Measurements from ENCODE around the gene TMEM132E.

TMEM132E gene

GRCh38 chr17:34530918-34531317 is 48.5 kb upstream of the TMEM132E start (continued):
- no peak for TF ChIP-seq ZNF398 (tag by site-specific recombination; IDR thresholded peaks at IDR 0.05)
- no peak for TF ChIP-seq ZNF302 (tag by site-specific recombination; IDR thresholded peaks at IDR 0.05; ENCODE audit: low read depth)
- no peak for TF ChIP-seq ZBTB8A (tag by site-specific recombination; IDR thresholded peaks at IDR 0.05)
- TF ChIP-seq REPIN1 (tag by site-specific recombination; IDR thresholded peaks at IDR 0.05; ENCODE audit: low read depth), result no peak

- Histone ChIP-seq H3K4me3 (ENCODE audit: low read depth, low read length) (no peak overlapping the region), H3K27ac (ENCODE audit: extremely low read depth, low read depth, low read length) (no peak overlapping the region), H3K4me1 (ENCODE audit: control insufficient read depth, insufficient read depth, low read length) (no peaks in the 10 kb centered on the region), H3K9me3 (ENCODE audit: control insufficient read depth, insufficient read depth, low read depth, low read length) (no peaks in the 10 kb centered on the region), H3K36me3 (ENCODE audit: control insufficient read depth in 2 of 2, insufficient read depth in 1 of 2, low read length in 2 of 2) (no peaks in the 10 kb centered on the region)
- CTCF ChIA-PET, result interaction anchor here (0.7 to 2.8 kb wide), 2 partner anchors 10 to 340 kb away, joined by 4 to 17 read pairs; no protein-coding TSS in a partner anchor
- POLR2A ChIA-PET, result no interaction called here
- TF ChIP-seq ZNF677 (tag by site-specific recombination; IDR thresholded peaks at IDR 0.05), result no peak
- TF ChIP-seq ZNF830 (tag by site-specific recombination; IDR thresholded peaks at IDR 0.05; ENCODE audit: low read depth), result no peak
- TF ChIP-seq HOXA7 (CRISPR knock-in tag; IDR thresholded peaks at IDR 0.05; ENCODE audit: borderline replicate concordance), result no peak
- TF ChIP-seq ZNF248 (tag by site-specific recombination; IDR thresholded peaks at IDR 0.05), result no peak
- no peak for TF ChIP-seq ZNF121 (tag by site-specific recombination; IDR thresholded peaks at IDR 0.05)
- TF ChIP-seq HIC1 (tag by site-specific recombination; IDR thresholded peaks at IDR 0.05), result no peak
- TF ChIP-seq SCRT1 (tag by site-specific recombination; IDR thresholded peaks at IDR 0.05; ENCODE audit: borderline replicate concordance), result no peak
- no peak for TF ChIP-seq REST (tag by site-specific recombination; IDR thresholded peaks at IDR 0.05)
- TF ChIP-seq ZNF362 (tag by site-specific recombination; IDR thresholded peaks at IDR 0.05), result no peak
- TF ChIP-seq GFI1B (tag by site-specific recombination; IDR thresholded peaks at IDR 0.05), result no peak
- TF ChIP-seq KLF10 (tag by site-specific recombination; IDR thresholded peaks at IDR 0.05), result no peak
- no peak for TF ChIP-seq GLI2 (tag by site-specific recombination; IDR thresholded peaks at IDR 0.05; ENCODE audit: borderline replicate concordance, low read depth)
- no peak for TF ChIP-seq ELK4 (IDR thresholded peaks at IDR 0.05; ENCODE audit: borderline replicate concordance, low read depth, low read length)
- no peak for TF ChIP-seq ZBTB17 (tag by site-specific recombination; IDR thresholded peaks at IDR 0.05)
Measured at GRCh38 chr17:34532281-34533065, 46.9 kb upstream of the TMEM132E start.

Measured in HEK293 (cell line).